H1 (cell line): ENCODE results near the gene MAP4K5. TPM values are rescaled to one million over a fixed set of nuclear protein-coding genes. Genes with fewer than 3 reads are reported as not detected.

Experiments used
- CTCF ChIA-PET: fragments of 300-600 bp; sonication (Branson Sonifier 250); formaldehyde crosslinking; loops from one replicate; lab custom pipeline; 2021; ENCODE audit not compliant: partially characterized antibody; lab: Charles Lee
- POLR2A ChIA-PET: fragments of 300-600 bp; sonication (Branson Sonifier 250); formaldehyde crosslinking; loops from one replicate; lab custom pipeline; 2021; ENCODE audit warnings: inconsistent platforms; ENCODE audit not compliant: partially characterized antibody; lab: Charles Lee
- DNase-seq, 2 experiments: peaks; one replicate each; pipeline versions ENCODE4 v3.0.0 to v3.0.0-alpha.2; 2010 to 2022; ENCODE audit warnings: low spot score in 2 of 2, low read depth in 1 of 2, mixed read lengths in 1 of 2
- FAIRE-seq: peaks from 2 replicates; lab custom pipeline; 2011; peaks lifted over from hg19 to GRCh38; lab: Jason Lieb, UNC
- H2AFZ ChIP-seq: 2 replicates; pipeline ENCODE4 v1.8.1; 2012; ENCODE audit warnings: low read length, inconsistent platforms
- H2AK5ac ChIP-seq: 2 replicates; pipeline ENCODE4 v1.6.1; 2013; ENCODE audit warnings: low read depth, low read length
- H2BK120ac ChIP-seq: replicated peaks from 2 replicates; pipeline ENCODE3; 2013; ENCODE audit warnings: low read depth, low read length, inconsistent platforms
- H2BK12ac ChIP-seq: 2 replicates; pipeline ENCODE4 v1.6.1; 2013; ENCODE audit warnings: low read depth, low read length
- H2BK15ac ChIP-seq: 2 replicates; pipeline ENCODE4 v1.6.1; 2013; ENCODE audit warnings: low read length
- H2BK20ac ChIP-seq: 2 replicates; pipeline ENCODE4 v1.6.1; 2013; ENCODE audit warnings: low read length
- H2BK5ac ChIP-seq: 2 replicates; pipeline ENCODE4 v1.6.1; 2013; ENCODE audit warnings: low read depth, low read length
- H3K14ac ChIP-seq: 2 replicates; pipeline ENCODE4 v1.6.1; 2013; ENCODE audit warnings: inconsistent platforms; ENCODE audit not compliant: insufficient read length
- H3K18ac ChIP-seq: 2 replicates; pipeline ENCODE4 v1.6.1; 2013; ENCODE audit warnings: low read length; ENCODE audit errors: extremely low read depth
- H3K23ac ChIP-seq: 2 replicates; pipeline ENCODE4 v1.6.1; 2013; ENCODE audit warnings: inconsistent platforms; ENCODE audit not compliant: insufficient read length
- H3K23me2 ChIP-seq: 2 replicates; pipeline ENCODE4 v1.6.1; 2013; ENCODE audit warnings: low read depth, low read length
- H3K27ac ChIP-seq: 2 replicates; pipeline ENCODE4 v1.6.1; 2011; ENCODE audit warnings: low read depth, low read length, inconsistent platforms
- H3K27me3 ChIP-seq, 4 experiments: replicated peaks in 1 of 4; 1 replicate in 1 of 4; 2 replicates in 3 of 4; pipeline versions ENCODE4 v1.6.1 to v1.8.1; 2011 to 2013; ENCODE audit warnings: low read length in 3 of 4, mild to moderate bottlenecking in 3 of 4, inconsistent platforms in 2 of 4, mixed read lengths in 2 of 4, moderate library complexity in 1 of 4; ENCODE audit not compliant: control insufficient read depth in 3 of 4, insufficient read depth in 3 of 4; ENCODE audit errors: extremely low read depth in 1 of 4
- H3K36me3 ChIP-seq, 4 experiments: 2 replicates each; pipeline versions ENCODE4 v1.6.1 to v1.8.1; 2011 to 2013; ENCODE audit warnings: mild to moderate bottlenecking in 4 of 4, low read length in 3 of 4, moderate library complexity in 2 of 4, control low read depth in 1 of 4, inconsistent platforms in 1 of 4; ENCODE audit not compliant: insufficient read depth in 4 of 4, control insufficient read depth in 2 of 4
- H3K4ac ChIP-seq: replicated peaks from 2 replicates; pipeline ENCODE3; 2013; ENCODE audit warnings: low read length, low read depth, mixed read lengths, inconsistent platforms; ENCODE audit not compliant: insufficient read length
- H3K4me1 ChIP-seq, 4 experiments: replicated peaks in 1 of 4; 1 replicate in 1 of 4; 2 replicates in 3 of 4; pipeline versions ENCODE4 v1.6.1 to v1.8.1; 2011 to 2013; ENCODE audit warnings: low read length in 3 of 4, inconsistent platforms in 2 of 4, mixed read lengths in 1 of 4; ENCODE audit not compliant: insufficient read depth in 4 of 4, control insufficient read depth in 3 of 4
- H3K4me2 ChIP-seq, 2 experiments: 2 replicates each; pipeline versions ENCODE4 v1.6.1 to v1.8.1; 2011 to 2013; ENCODE audit warnings: low read depth in 2 of 2, low read length in 2 of 2, control low read depth in 1 of 2, inconsistent platforms in 1 of 2, mild to moderate bottlenecking in 1 of 2; ENCODE audit not compliant: insufficient read depth in 1 of 2
- H3K4me3 ChIP-seq, 4 experiments: fragments of 200-600, 300-600 bp in 1 of 4; sonication (generic), shearing (Covaris generic), sonication (Bioruptor Twin) in 1 of 4; 2 replicates each; pipeline versions ENCODE4 v1.5.1 to v1.8.1; 2011 to 2016; ENCODE audit warnings: low read length in 4 of 4, low read depth in 3 of 4, control low read depth in 2 of 4, inconsistent platforms in 2 of 4, mild to moderate bottlenecking in 2 of 4, mixed read lengths in 1 of 4, moderate library complexity in 1 of 4; ENCODE audit not compliant: insufficient read depth in 2 of 4; ENCODE audit errors: extremely low read depth in 1 of 4
- H3K56ac ChIP-seq: replicated peaks from 2 replicates; pipeline ENCODE3; 2013; ENCODE audit warnings: low read depth, mild to moderate bottlenecking, mixed read lengths, low read length, inconsistent platforms; ENCODE audit not compliant: insufficient read length
- H3K79me1 ChIP-seq: 2 replicates; pipeline ENCODE4 v1.6.1; 2013; ENCODE audit warnings: low read depth, low read length, control low read depth
- H3K79me2 ChIP-seq, 2 experiments: 2 replicates each; pipeline versions ENCODE4 v1.6.1 to v1.8.1; 2012 to 2013; ENCODE audit warnings: low read length in 2 of 2, mild to moderate bottlenecking in 2 of 2, inconsistent platforms in 1 of 2; ENCODE audit not compliant: insufficient read depth in 2 of 2, control insufficient read depth in 1 of 2
- H3K9ac ChIP-seq, 4 experiments: replicated peaks in 1 of 4; 1 replicate in 1 of 4; 2 replicates in 3 of 4; pipeline versions ENCODE4 v1.6.1 to v1.8.1; 2011 to 2013; ENCODE audit warnings: low read depth in 3 of 4, low read length in 3 of 4, control low read depth in 2 of 4, mild to moderate bottlenecking in 2 of 4, moderate library complexity in 2 of 4, inconsistent platforms in 1 of 4; ENCODE audit errors: extremely low read depth in 1 of 4
- H3K9me3 ChIP-seq, 2 experiments: 2 replicates each; pipeline versions ENCODE4 v1.6.1 to v1.8.1; 2012 to 2013; ENCODE audit warnings: mild to moderate bottlenecking in 2 of 2, moderate library complexity in 2 of 2, control low read depth in 1 of 2, inconsistent platforms in 1 of 2, low read depth in 1 of 2, low read length in 1 of 2, mixed read lengths in 1 of 2; ENCODE audit not compliant: insufficient read depth in 2 of 2
- H4K20me1 ChIP-seq, 2 experiments: replicated peaks in 1 of 2; 2 replicates each; pipeline versions ENCODE3 to v1.8.1; 2011 to 2013; ENCODE audit warnings: inconsistent platforms in 2 of 2, low read length in 2 of 2, mild to moderate bottlenecking in 1 of 2; ENCODE audit not compliant: insufficient read depth in 2 of 2, control insufficient read depth in 1 of 2
- H4K5ac ChIP-seq: 2 replicates; pipeline ENCODE4 v1.6.1; 2013; ENCODE audit warnings: low read length, low read depth, mixed read lengths, inconsistent platforms; ENCODE audit not compliant: insufficient read length
- H4K8ac ChIP-seq: 2 replicates; pipeline ENCODE4 v1.8.0; 2013; ENCODE audit warnings: mild to moderate bottlenecking, moderate library complexity, low read length, inconsistent platforms; ENCODE audit not compliant: insufficient read depth; ENCODE audit errors: extremely low read depth
- H4K91ac ChIP-seq: replicated peaks from 2 replicates; pipeline ENCODE3; 2013; ENCODE audit warnings: low read length, mixed read lengths, inconsistent platforms; ENCODE audit not compliant: insufficient read length
- POLR2A ChIP-seq, 2 experiments: IDR thresholded peaks; 1 replicate in 1 of 2; 2 replicates in 1 of 2; pipeline ENCODE4 v1.6.1; 2011; ENCODE audit warnings: low read depth in 2 of 2, low read length in 2 of 2, mild to moderate bottlenecking in 2 of 2; ENCODE audit errors: control extremely low read depth in 1 of 2
- POLR2AphosphoS5 ChIP-seq: IDR thresholded peaks from 2 replicates; pipeline ENCODE4 v1.6.1; 2011; ENCODE audit warnings: low read depth, low read length
- WGBS, 2 experiments: shearing (Covaris generic) in 1 of 2; methylation state at CpG; one replicate each; pipeline versions ENCODE4 v1.1.6 to v1.1.7; 2013 to 2015; ENCODE audit warnings: low lambda C conversion rate in 2 of 2, mixed read lengths in 2 of 2, inconsistent platforms in 1 of 2, low coverage in 1 of 2, missing lambda C conversion rate in 1 of 2; ENCODE audit not compliant: insufficient replicate concordance in 2 of 2, insufficient coverage in 1 of 2, insufficient read length in 1 of 2; ENCODE audit errors: extremely low coverage in 1 of 2, missing lambda C conversion rate in 1 of 2; 5-methylcytosine and 5-hydroxymethylcytosine counted together
- polyA plus RNA-seq, 7 experiments: library from polyadenylated mRNA; depleted of rRNA in 3 of 7; stranded (reverse) in 5 of 7; unstranded in 2 of 7; fragments of >200 nt in 5 of 7; fragments of 200-250 nt in 2 of 7; gene quantifications; 1 replicate in 5 of 7; 2 replicates in 1 of 7; 4 replicates in 1 of 7; pipeline versions ENCODE4 v1.2.1 to v1.2.3, GENCODE V29; 2011 to 2013; ENCODE audit warnings: missing spikeins in 2 of 7, mixed read lengths in 2 of 7
- total RNA-seq: library from RNA; stranded (reverse); fragmentation: NEBNext Ultra II Directional; extraction: Animal tissue kit (Norgen Biotek cat#: 25700); gene quantifications from 2 replicates; pipeline ENCODE4 v1.2.1, GENCODE V29; 2021

MAP4K5 gene
- total and polyA plus RNA-seq, 2 of the 8 experiments (the other 6 are each of a cell fraction or from before 2014, with no cell fraction given) = 7.6 to 34.5 TPM

DNA sequence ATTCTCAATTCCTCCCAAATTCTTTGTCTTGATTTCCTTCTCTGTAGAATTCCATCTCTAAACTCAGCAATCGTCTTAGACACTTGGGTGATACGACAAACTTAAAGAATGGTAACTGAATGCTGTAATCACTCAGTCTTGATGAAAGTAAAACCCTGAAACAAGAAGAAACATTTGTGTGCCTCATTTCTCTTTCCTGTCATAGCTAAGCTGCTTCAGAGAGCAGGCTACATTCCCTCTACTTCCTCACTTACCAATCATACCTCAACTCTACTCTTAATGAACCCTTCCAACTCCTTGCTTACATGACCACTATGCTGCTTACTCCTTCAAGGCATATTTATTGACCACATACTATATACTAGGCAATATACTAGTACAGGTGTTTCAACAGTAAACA lies 8.3 kb downstream of the MAP4K5 start:
- TF ChIP-seq POLR2A (IDR thresholded peaks at IDR 0.05; ENCODE audit: control extremely low read depth in 1 of 2, low read depth in 2 of 2, low read length in 2 of 2) = no peak
- no peak for TF ChIP-seq POLR2AphosphoS5
- no peak overlapping the region for H4K5ac ChIP-seq
- WGBS, 2 experiments = 92% methylated on average over 2 of the region's 2 CpGs; no CpG with 5 or more reads in 1 of the 2 experiments
- H2BK120ac ChIP-seq = no peak overlapping the region
- 0 out of 2 replicates have a peak overlapping the region, but pooled peaks have one; percentile 18 for H3K27ac ChIP-seq
- no peak overlapping the region for H3K4ac ChIP-seq
- no peak overlapping the region for H3K4me2 ChIP-seq
- FAIRE-seq = peak; percentile 13
- H3K27me3 ChIP-seq = peaks cover 0 to 1% (median 0%) of the 10 kb centered on the region in 4 experiments; a peak in 1 of 7 replicates
- no peak overlapping the region for H3K18ac ChIP-seq
- no peak overlapping the region for H2AFZ ChIP-seq
- no peak for DNase-seq
- H3K23me2 ChIP-seq = no peaks in the 10 kb centered on the region
- no peak overlapping the region for H2BK5ac ChIP-seq
- H3K36me3 ChIP-seq = peaks cover 0 to 2% (median 0%) of the 10 kb centered on the region in 4 experiments; a peak in 2 of 8 replicates
- H3K9me3 ChIP-seq = no peaks in the 10 kb centered on the region
- no peak overlapping the region for H2BK20ac ChIP-seq
- H2BK15ac ChIP-seq = no peak overlapping the region
- H4K20me1 ChIP-seq = peaks cover 0 to 8% of the 10 kb centered on the region in 2 experiments
- H3K4me3 ChIP-seq = no peak overlapping the region
- H3K23ac ChIP-seq = no peak overlapping the region
- H3K9ac ChIP-seq = no peak overlapping the region
- POLR2A ChIA-PET = interaction anchor here (1.0 kb wide), 1 partner anchor 9 kb away, joined by 3 read pairs; no protein-coding TSS in a partner anchor
- H3K14ac ChIP-seq = no peak overlapping the region
- peaks cover 0 to 4% (median 1%) of the 10 kb centered on the region in 4 experiments; a peak in 2 of 7 replicates for H3K4me1 ChIP-seq
- H3K79me2 ChIP-seq = peaks cover 12 to 94% of the 10 kb centered on the region in 2 experiments
- H4K91ac ChIP-seq = no peak overlapping the region
- no peak overlapping the region for H2BK12ac ChIP-seq
- CTCF ChIA-PET = interaction anchor here (0.9 kb wide), 1 partner anchor 204 kb away, joined by 3 read pairs; no protein-coding TSS in a partner anchor
- peaks cover 7% of the 10 kb centered on the region; the same call in 1 of the 2 replicates for H3K79me1 ChIP-seq
- no peak overlapping the region for H4K8ac ChIP-seq
- no peak overlapping the region for H2AK5ac ChIP-seq
- H3K56ac ChIP-seq = no peak overlapping the region
